ENCODE results near the gene MAT2A.
"Not testable (repeated sequence)": the region's sequence is repeated elsewhere in the genome, so short reads cannot be mapped to it uniquely, and the experiment has no call there.

The MAT2A gene

DNA sequence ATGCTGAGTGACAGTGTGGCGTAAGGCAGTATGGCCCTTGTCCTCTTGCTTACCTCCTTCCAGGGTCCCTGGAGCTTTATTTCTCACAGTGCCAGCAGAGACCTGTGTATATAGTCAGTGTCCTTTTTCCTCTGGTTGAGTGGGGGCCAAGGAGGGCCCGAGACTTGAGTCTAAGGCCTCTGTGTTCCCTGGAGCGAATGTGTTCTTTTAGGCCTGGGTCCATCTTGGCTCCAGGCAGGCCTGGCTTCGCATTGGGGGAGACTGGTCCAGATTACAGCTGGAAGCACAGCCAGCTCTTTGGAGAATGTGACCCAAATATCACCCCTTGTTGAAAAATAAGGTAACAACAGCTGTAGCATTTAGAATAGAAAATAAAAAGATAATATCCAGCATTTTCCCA is 50.2 kb downstream of the MAT2A start:
- H2AFZ ChIP-seq (ENCODE audit: low read depth) = no peak overlapping the region
- H3K9ac ChIP-seq = no peak overlapping the region
- no peak overlapping the region for H3K4me2 ChIP-seq
- H3K4me3 ChIP-seq (IDR thresholded peaks at IDR 0.05; ENCODE audit: insufficient read depth, low read depth, low read length) = no peak overlapping the region
- no peaks in the 10 kb centered on the region for H3K27me3 ChIP-seq (ENCODE audit: insufficient read depth, low read depth)
- no peaks in the 10 kb centered on the region for H3K4me1 ChIP-seq (ENCODE audit: low read depth, poor library complexity, severe bottlenecking)
- no peaks in the 10 kb centered on the region for H3K79me2 ChIP-seq (ENCODE audit: insufficient read depth, low read depth)
- no peaks in the 10 kb centered on the region for H3K36me3 ChIP-seq (ENCODE audit: insufficient read depth)
- TF ChIP-seq, protein P1, sequence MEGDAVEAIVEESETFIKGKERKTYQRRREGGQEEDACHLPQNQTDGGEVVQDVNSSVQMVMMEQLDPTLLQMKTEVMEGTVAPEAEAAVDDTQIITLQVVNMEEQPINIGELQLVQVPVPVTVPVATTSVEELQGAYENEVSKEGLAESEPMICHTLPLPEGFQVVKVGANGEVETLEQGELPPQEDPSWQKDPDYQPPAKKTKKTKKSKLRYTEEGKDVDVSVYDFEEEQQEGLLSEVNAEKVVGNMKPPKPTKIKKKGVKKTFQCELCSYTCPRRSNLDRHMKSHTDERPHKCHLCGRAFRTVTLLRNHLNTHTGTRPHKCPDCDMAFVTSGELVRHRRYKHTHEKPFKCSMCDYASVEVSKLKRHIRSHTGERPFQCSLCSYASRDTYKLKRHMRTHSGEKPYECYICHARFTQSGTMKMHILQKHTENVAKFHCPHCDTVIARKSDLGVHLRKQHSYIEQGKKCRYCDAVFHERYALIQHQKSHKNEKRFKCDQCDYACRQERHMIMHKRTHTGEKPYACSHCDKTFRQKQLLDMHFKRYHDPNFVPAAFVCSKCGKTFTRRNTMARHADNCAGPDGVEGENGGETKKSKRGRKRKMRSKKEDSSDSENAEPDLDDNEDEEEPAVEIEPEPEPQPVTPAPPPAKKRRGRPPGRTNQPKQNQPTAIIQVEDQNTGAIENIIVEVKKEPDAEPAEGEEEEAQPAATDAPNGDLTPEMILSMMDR (conservative IDR thresholded peaks at IDR 0.05; ENCODE audit: low read depth, low read length) = no peak
- no peak overlapping the region for H3K27ac ChIP-seq
- no peaks in the 10 kb centered on the region for H4K20me1 ChIP-seq (ENCODE audit: insufficient read depth)

DNA sequence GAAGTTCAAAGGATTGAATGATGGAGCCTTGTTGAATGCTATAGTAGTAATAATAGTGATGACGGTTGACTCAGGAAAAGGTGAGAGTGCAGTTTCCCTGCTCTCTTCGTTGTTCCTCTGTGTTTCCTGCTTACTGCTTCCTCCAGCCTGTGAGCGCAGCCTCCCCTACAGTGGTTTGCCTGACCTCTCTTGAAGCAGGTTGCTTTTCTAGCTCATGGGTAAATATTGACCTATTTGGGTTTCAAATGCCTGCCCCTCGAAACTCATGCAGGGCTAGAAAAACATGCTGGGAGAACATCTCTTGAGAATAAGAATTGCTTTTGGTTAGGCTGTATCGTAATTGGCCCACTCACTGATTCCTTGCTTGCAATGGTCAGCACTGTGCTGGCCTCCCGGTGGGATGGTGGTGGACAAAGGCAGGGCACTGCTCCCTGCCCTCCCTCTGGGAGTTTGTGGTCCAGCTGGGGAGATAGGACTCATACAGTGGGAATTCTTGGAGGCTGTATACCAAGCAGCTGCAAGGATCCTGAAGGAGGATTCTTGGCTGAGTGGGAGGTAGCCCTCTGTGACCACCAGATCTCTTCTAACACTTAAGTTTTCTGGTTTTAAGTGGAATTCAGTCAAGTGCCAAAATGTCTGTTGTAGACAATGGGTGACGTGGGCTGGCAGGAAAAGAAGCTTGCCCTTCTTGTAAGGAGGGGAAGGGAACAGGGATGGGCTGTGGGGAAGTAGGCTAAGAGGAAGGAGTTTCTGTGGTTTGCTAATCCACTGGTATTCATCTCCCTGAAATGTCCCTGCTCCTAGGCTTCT is 51.2 kb downstream of the MAT2A start:
- TF ChIP-seq, protein P1 (conservative IDR thresholded peaks at IDR 0.05; ENCODE audit: low read depth, low read length) = no peak
- Histone ChIP-seq H3K4me2 (no peak overlapping the region), H3K79me2 (ENCODE audit: insufficient read depth, low read depth) (no peaks in the 10 kb centered on the region), H3K4me1 (ENCODE audit: low read depth, poor library complexity, severe bottlenecking) (peaks cover 7% of the 10 kb centered on the region), H3K27ac (no peak overlapping the region), H3K36me3 (ENCODE audit: insufficient read depth) (no peaks in the 10 kb centered on the region), H3K4me3 (IDR thresholded peaks at IDR 0.05; ENCODE audit: insufficient read depth, low read depth, low read length) (no peak overlapping the region), H3K27me3 (ENCODE audit: insufficient read depth, low read depth) (no peaks in the 10 kb centered on the region), H4K20me1 (ENCODE audit: insufficient read depth) (no peaks in the 10 kb centered on the region), H3K9ac (no peak overlapping the region), H2AFZ (ENCODE audit: low read depth) (no peak overlapping the region)

DNA sequence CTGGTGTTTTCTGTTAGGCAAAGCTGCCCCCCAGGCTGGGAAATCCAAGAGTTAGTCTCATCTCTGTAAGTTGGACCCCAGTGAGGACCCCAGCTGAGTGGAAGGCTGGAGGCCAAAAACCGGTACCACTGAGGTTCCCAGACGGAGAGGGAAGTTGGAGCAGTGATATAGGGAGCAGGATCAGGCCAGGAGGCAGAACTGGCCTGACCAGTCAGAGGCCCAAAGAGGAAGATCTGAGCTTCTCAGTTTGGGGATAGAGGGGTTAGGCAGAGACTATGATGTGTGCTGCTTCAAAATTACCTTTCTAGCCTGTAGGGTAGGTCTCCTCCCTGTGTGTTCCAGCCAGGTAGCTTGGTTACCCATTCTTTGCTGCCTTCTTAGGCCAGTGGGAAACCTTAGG is 52.0 kb downstream of the MAT2A start:
- Histone ChIP-seq H3K4me3 (IDR thresholded peaks at IDR 0.05; ENCODE audit: insufficient read depth, low read depth, low read length) (no peak overlapping the region), H3K9ac (no peak overlapping the region), H3K27me3 (ENCODE audit: insufficient read depth, low read depth) (no peaks in the 10 kb centered on the region), H3K79me2 (ENCODE audit: insufficient read depth, low read depth) (peaks cover 4% of the 10 kb centered on the region; the same call in 1 of the 2 replicates), H2AFZ (ENCODE audit: low read depth) (no peak overlapping the region), H3K4me1 (ENCODE audit: low read depth, poor library complexity, severe bottlenecking) (peaks cover 7% of the 10 kb centered on the region), H4K20me1 (ENCODE audit: insufficient read depth) (no peaks in the 10 kb centered on the region), H3K4me2 (no peak overlapping the region), H3K36me3 (ENCODE audit: insufficient read depth) (no peaks in the 10 kb centered on the region), H3K27ac (no peak overlapping the region)
- TF ChIP-seq, protein P1 (conservative IDR thresholded peaks at IDR 0.05; ENCODE audit: low read depth, low read length) = no peak

DNA sequence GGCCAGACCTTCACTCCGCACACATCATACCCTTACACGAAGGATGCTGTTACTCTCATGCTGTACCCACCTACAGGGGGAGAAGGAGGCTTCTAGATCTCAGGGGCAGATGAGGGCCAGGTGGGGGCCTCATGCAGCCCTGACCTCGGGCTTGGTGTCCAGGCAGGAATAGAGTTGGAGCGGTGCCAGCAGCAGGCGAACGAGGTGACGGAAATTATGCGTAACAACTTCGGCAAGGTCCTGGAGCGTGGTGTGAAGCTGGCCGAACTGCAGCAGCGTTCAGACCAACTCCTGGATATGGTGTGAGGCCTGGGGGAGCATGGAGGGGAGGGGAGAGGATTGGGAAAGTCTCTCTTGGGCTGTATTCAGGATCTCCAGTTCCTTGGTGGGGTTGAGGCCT is 52.6 kb downstream of the MAT2A start:
- H3K9ac ChIP-seq = no peak overlapping the region
- no peak overlapping the region for H3K4me2 ChIP-seq
- no peak overlapping the region for H3K4me3 ChIP-seq (IDR thresholded peaks at IDR 0.05; ENCODE audit: insufficient read depth, low read depth, low read length)
- H3K4me1 ChIP-seq (ENCODE audit: low read depth, poor library complexity, severe bottlenecking) = peaks cover 12% of the 10 kb centered on the region
- H4K20me1 ChIP-seq (ENCODE audit: insufficient read depth) = no peaks in the 10 kb centered on the region
- no peaks in the 10 kb centered on the region for H3K36me3 ChIP-seq (ENCODE audit: insufficient read depth)
- no peak overlapping the region for H2AFZ ChIP-seq (ENCODE audit: low read depth)
- H3K27ac ChIP-seq = no peak overlapping the region
- H3K79me2 ChIP-seq (ENCODE audit: insufficient read depth, low read depth) = peaks cover 10% of the 10 kb centered on the region; the same call in 1 of the 2 replicates
- no peaks in the 10 kb centered on the region for H3K27me3 ChIP-seq (ENCODE audit: insufficient read depth, low read depth)
- TF ChIP-seq, protein P1 (conservative IDR thresholded peaks at IDR 0.05; ENCODE audit: low read depth, low read length) = no peak

DNA sequence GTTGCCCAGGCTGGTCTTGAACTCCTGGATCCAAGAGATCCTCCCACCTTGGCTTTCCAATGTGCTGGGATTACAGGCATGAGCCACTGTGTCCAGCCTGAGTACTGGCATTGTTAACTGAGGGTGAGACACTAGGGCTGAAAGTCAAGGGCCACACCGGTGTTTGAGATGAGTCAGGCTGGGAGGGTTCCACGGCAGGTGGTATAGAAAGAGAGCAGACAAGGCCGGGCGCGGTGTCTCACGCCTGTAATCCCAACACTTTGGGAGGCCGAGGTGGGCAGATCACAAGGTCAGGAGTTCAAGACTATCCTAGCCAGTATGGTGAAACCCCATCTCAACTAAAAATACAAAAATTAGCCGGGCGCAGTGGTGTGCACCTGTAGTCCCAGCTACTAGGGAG is 53.3 kb downstream of the MAT2A start:
- H3K79me2 ChIP-seq (ENCODE audit: insufficient read depth, low read depth) = peaks cover 16% of the 10 kb centered on the region; the same call in 1 of the 2 replicates
- not testable (repeated sequence) for H3K9ac ChIP-seq

More for the DNA sequence above, 53.3 kb downstream of the MAT2A start:
- H3K36me3 ChIP-seq (ENCODE audit: insufficient read depth); H3K27me3 ChIP-seq (ENCODE audit: insufficient read depth, low read depth); H4K20me1 ChIP-seq (ENCODE audit: insufficient read depth); H3K27ac ChIP-seq; H2AFZ ChIP-seq (ENCODE audit: low read depth); H3K4me3 ChIP-seq (IDR thresholded peaks at IDR 0.05; ENCODE audit: insufficient read depth, low read depth, low read length); H3K4me2 ChIP-seq: not testable (repeated sequence)
- peaks cover 17% of the 10 kb centered on the region for H3K4me1 ChIP-seq (ENCODE audit: low read depth, poor library complexity, severe bottlenecking)

All from KMS-11 (cell line).